ENCODE results near the gene NOTCH3.

DNA sequence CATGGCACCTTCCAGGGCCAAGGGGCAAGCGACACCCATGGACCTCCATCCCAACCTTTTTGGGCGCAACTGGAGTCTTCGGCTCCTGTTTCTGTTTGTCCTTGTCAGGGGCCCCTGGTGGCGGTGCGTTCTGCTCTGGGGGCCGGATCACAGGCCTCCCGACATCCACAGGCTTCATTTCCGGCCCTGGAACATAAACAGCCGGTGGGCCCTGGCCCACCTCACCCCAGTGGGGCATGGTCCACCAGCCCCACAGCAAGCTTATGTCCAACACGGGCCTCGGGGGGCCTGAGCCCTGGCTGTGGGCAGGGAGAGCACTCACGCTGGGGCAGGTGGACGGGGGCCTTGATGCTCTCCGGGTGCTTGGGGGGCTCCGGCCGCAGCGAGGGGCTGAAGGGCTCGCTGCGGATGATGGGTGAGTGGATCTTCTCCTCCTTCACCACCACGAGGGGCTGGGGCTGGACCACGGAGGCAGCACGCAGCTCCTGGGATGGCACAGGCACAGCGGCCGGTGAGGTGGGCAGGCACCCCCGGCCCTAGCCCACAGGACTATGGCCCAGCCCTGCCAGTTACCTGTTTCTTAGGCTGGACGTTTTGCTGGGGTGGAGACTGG, 38.6 kb upstream of the NOTCH3 start:
- TF ChIP-seq POLR2A (IDR thresholded peaks at IDR 0.05) (no peak), POLR2AphosphoS5 (IDR thresholded peaks at IDR 0.05) (no peak)
- TF ChIP-seq, protein P1, sequence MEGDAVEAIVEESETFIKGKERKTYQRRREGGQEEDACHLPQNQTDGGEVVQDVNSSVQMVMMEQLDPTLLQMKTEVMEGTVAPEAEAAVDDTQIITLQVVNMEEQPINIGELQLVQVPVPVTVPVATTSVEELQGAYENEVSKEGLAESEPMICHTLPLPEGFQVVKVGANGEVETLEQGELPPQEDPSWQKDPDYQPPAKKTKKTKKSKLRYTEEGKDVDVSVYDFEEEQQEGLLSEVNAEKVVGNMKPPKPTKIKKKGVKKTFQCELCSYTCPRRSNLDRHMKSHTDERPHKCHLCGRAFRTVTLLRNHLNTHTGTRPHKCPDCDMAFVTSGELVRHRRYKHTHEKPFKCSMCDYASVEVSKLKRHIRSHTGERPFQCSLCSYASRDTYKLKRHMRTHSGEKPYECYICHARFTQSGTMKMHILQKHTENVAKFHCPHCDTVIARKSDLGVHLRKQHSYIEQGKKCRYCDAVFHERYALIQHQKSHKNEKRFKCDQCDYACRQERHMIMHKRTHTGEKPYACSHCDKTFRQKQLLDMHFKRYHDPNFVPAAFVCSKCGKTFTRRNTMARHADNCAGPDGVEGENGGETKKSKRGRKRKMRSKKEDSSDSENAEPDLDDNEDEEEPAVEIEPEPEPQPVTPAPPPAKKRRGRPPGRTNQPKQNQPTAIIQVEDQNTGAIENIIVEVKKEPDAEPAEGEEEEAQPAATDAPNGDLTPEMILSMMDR (IDR thresholded peaks at IDR 0.05), result no peak
